Stimulated activated CD4-positive, alpha-beta T cell treated with anti-CD3 and anti-CD28 coated beads, Interleukin-4, amount 100 ng/mL, for 1 hour (primary cell): ENCODE results near the gene MTG2.

ENCODE experiments used
- DNase-seq: peaks from one replicate; pipeline ENCODE4 v3.0.0-alpha.2; 2020

The MTG2 gene

GRCh38 chr20:62222972-62223371, 40.1 kb downstream of the MTG2 start:
- DNase-seq: no peak

- DNase-seq: no peak
These were observed 40.7 kb downstream of the MTG2 start for GRCh38 chr20:62223571-62223970.

GRCh38 chr20:62224113-62224855, 41.5 kb downstream of the MTG2 start:
- DNase-seq: no peak

GRCh38 chr20:62225026-62225425, 42.2 kb downstream of the MTG2 start:
- DNase-seq: no peak

GRCh38 chr20:62225820-62226635, 43.2 kb downstream of the MTG2 start:
- DNase-seq: no peak

GRCh38 chr20:62226707-62227590, 44.1 kb downstream of the MTG2 start:
- DNase-seq: no peak

- DNase-seq: no peak
These were observed 44.8 kb downstream of the MTG2 start for GRCh38 chr20:62227591-62227976.

- no peak for DNase-seq
These were observed 45.4 kb downstream of the MTG2 start for GRCh38 chr20:62227977-62228958.

- DNase-seq: no peak
These were observed 46.2 kb downstream of the MTG2 start for GRCh38 chr20:62228982-62229545.

- no peak for DNase-seq
These were observed 46.8 kb downstream of the MTG2 start for GRCh38 chr20:62229667-62230066.

GRCh38 chr20:62230276-62230675, 47.4 kb downstream of the MTG2 start:
- no peak for DNase-seq

- DNase-seq: no peak
These were observed 47.9 kb downstream of the MTG2 start for GRCh38 chr20:62230696-62231095.

GRCh38 chr20:62231292-62231691, 48.5 kb downstream of the MTG2 start:
- DNase-seq: no peak

- DNase-seq: no peak
These were observed 49.4 kb downstream of the MTG2 start for GRCh38 chr20:62232194-62232593.

- no peak for DNase-seq
These were observed 50.2 kb downstream of the MTG2 start for GRCh38 chr20:62232770-62233645.

- DNase-seq: no peak
These were observed 50.9 kb downstream of the MTG2 start for GRCh38 chr20:62233684-62234083.

GRCh38 chr20:62234339-62234738, 51.5 kb downstream of the MTG2 start:
- DNase-seq: no peak

- DNase-seq: no peak
These were observed 52.4 kb downstream of the MTG2 start for GRCh38 chr20:62235001-62235776.

GRCh38 chr20:62235777-62236157, 52.9 kb downstream of the MTG2 start:
- DNase-seq: no peak

- DNase-seq: no peak
These were observed 53.4 kb downstream of the MTG2 start for GRCh38 chr20:62236200-62236599.
